DOHH2 (cell line): ENCODE measurements around the gene CACNA1E.

Source experiments
- CTCF ChIP-seq: fragments of 200-600 bp; sonication (generic); IDR thresholded peaks from one replicate; pipeline ENCODE4 v1.5.1; 2014; ENCODE audit warnings: antibody characterized with exemption, mild to moderate bottlenecking, low read depth, low read length; ENCODE audit not compliant: poor library complexity, severe bottlenecking
- EZH2phosphoT487 ChIP-seq: fragments of 200-600 bp; sonication (generic); IDR thresholded peaks from 2 replicates; pipeline ENCODE4 v1.6.1; 2017; ENCODE audit warnings: borderline replicate concordance, mild to moderate bottlenecking, antibody characterized with exemption, low read length, moderate library complexity, mixed read lengths

GRCh38 chr1:181674617-181675016 is 191.3 kb downstream of the CACNA1E start:
- no peak for TF ChIP-seq CTCF
- no peak for TF ChIP-seq EZH2phosphoT487
